PC-9 (cell line): ENCODE data around the gene HYDIN. TPM values are rescaled to one million over a fixed set of nuclear protein-coding genes. Genes with fewer than 3 reads are reported as not detected.
"Not testable (repeated sequence)": the region's sequence is repeated elsewhere in the genome, so short reads cannot be mapped to it uniquely, and the experiment has no call there.

ENCODE experiments used
- BruUV-seq: library from RNA; stranded (reverse); fragments of 400-500 nt; replicated peaks from 2 replicates; lab custom pipeline; 2021; lab: Mats Ljungman, UMichigan
- CTCF ChIA-PET: fragments of 300-600 bp; sonication (Branson Sonifier 250); formaldehyde crosslinking; loops from one replicate; lab custom pipeline; 2022; ENCODE audit warnings: antibody characterized with exemption; lab: Charles Lee
- POLR2A ChIA-PET: fragments of 300-600 bp; sonication (Branson Sonifier 250); formaldehyde crosslinking; loops from one replicate; lab custom pipeline; 2022; ENCODE audit warnings: antibody characterized with exemption; ENCODE audit not compliant: unreplicated experiment; lab: Charles Lee
- DNase-seq, 2 experiments: peaks; one replicate each; pipeline versions ENCODE4 v3.0.0 to v3.0.0-alpha.2; 2015 to 2022; ENCODE audit warnings: mixed read lengths in 1 of 2
- H2AFZ ChIP-seq: fragments of 200-600 bp; sonication (generic); 2 replicates; pipeline ENCODE4 v1.8.1; 2017; ENCODE audit warnings: antibody characterized with exemption
- H3F3A ChIP-seq: fragments of 200-600 bp; sonication (generic); 2 replicates; pipeline ENCODE4 v1.8.1; 2017; ENCODE audit warnings: antibody characterized with exemption, mild to moderate bottlenecking, low read depth; ENCODE audit not compliant: insufficient read depth
- H3K27ac ChIP-seq: fragments of 200-600 bp; sonication (generic); 2 replicates; pipeline ENCODE4 v1.6.1; 2016; ENCODE audit warnings: mixed run types
- H3K27me3 ChIP-seq: fragments of 200-600 bp; sonication (generic); 2 replicates; pipeline ENCODE4 v1.6.1; 2016; ENCODE audit warnings: low read depth, mixed run types; ENCODE audit not compliant: insufficient read depth
- H3K36me3 ChIP-seq: fragments of 200-600 bp; sonication (generic); 2 replicates; pipeline ENCODE4 v1.6.1; 2016; ENCODE audit warnings: low read depth, mixed run types
- H3K4me1 ChIP-seq: fragments of 200-600 bp; sonication (generic); replicated peaks from 2 replicates; pipeline ENCODE4 v1.6.1; 2016; ENCODE audit warnings: mixed run types; ENCODE audit not compliant: insufficient read depth
- H3K4me2 ChIP-seq: fragments of 200-600 bp; sonication (generic); 2 replicates; pipeline ENCODE4 v1.6.1; 2017; ENCODE audit warnings: mixed run types
- H3K4me3 ChIP-seq: fragments of 200-600 bp; sonication (generic); 2 replicates; pipeline ENCODE4 v1.6.1; 2016; ENCODE audit warnings: mixed run types
- H3K79me2 ChIP-seq: fragments of 200-600 bp; sonication (generic); 2 replicates; pipeline ENCODE4 v1.6.1; 2017; ENCODE audit warnings: low read depth, mixed run types
- H3K9me2 ChIP-seq: fragments of 200-600 bp; sonication (generic); 2 replicates; pipeline ENCODE4 v1.8.1; 2017; ENCODE audit warnings: mild to moderate bottlenecking; ENCODE audit not compliant: insufficient read depth
- H3K9me3 ChIP-seq: fragments of 200-600 bp; sonication (generic); 2 replicates; pipeline ENCODE4 v1.8.1; 2016; ENCODE audit warnings: low read depth; ENCODE audit not compliant: insufficient read depth
- H4K20me1 ChIP-seq: fragments of 200-600 bp; sonication (generic); 2 replicates; pipeline ENCODE4 v1.8.1; 2017; ENCODE audit not compliant: insufficient read depth
- CTCF ChIP-seq: fragments of 200-600 bp; sonication (generic); conservative IDR thresholded peaks from 2 replicates; pipeline ENCODE4 v1.6.1; 2017; ENCODE audit warnings: mixed run types, antibody characterized with exemption, mild to moderate bottlenecking, moderate library complexity
- EZH2 ChIP-seq: fragments of 200-600 bp; sonication (generic); IDR thresholded peaks from 2 replicates; pipeline ENCODE4 v1.8.0; 2017; ENCODE audit warnings: antibody characterized with exemption, low read depth
- intact Hi-C: fragments of 100-400 bp; cut with micrococcal nuclease; formaldehyde crosslinking; loops from one replicate; pipeline ENCODE4 v1.10.0; 2022; ENCODE audit not compliant: unreplicated experiment
- total RNA-seq: library from RNA; stranded (reverse); gene quantifications from 2 replicates; pipeline ENCODE4 v1.2.3, GENCODE V29; 2021

Gene HYDIN
- total RNA-seq, 1 experiment from 2014 or later = 31.0 TPM

DNA sequence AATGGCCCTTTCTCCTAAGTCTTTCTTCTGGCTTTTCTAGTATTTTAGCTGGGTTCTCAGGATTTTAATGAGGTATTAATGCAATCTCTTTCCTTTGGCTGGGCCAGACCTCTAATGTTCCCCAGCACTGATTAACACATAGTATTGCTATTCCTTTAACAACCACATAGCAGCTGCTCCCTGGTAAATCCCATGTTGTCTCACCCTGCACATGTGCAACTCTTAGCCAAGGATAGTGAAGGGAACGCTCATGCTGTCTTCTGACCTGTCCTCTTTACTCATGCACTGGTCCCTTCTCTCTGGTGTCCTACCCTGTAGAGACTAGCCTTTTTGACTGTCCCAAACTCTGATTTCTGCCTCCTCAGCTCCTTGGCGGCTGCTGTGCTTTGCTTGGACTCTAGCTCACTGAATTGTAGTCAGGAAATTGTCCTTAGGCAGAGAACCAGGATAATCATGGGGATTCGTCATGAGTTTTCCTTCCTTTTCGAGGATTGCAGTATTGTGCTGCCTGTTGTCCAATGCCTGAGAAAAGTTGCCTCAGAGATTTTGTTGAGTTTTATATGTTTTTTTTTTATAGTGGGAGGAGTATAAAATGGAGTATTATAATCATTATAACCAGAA is 406.9 kb downstream of the HYDIN start:
- intact Hi-C loops, H3F3A ChIP-seq, BruUV-seq, H3K4me1 ChIP-seq, H3K9me3 ChIP-seq, H3K4me3 ChIP-seq, H3K4me2 ChIP-seq, H3K36me3 ChIP-seq, DNase-seq, H2AFZ ChIP-seq, H3K79me2 ChIP-seq, POLR2A ChIA-PET, CTCF ChIA-PET, H4K20me1 ChIP-seq, H3K9me2 ChIP-seq, H3K27me3 ChIP-seq: not testable (repeated sequence)
- H3K27ac ChIP-seq = peak overlapping the region; percentile 49; the same call in 1 of the 2 replicates

- H4K20me1 ChIP-seq, BruUV-seq, H3K9me3 ChIP-seq, CTCF ChIA-PET, H3K79me2 ChIP-seq, DNase-seq, H3K4me1 ChIP-seq, H3K36me3 ChIP-seq, H3K27me3 ChIP-seq, POLR2A ChIA-PET, H2AFZ ChIP-seq, H3F3A ChIP-seq, intact Hi-C loops, H3K9me2 ChIP-seq, H3K4me3 ChIP-seq: not testable (repeated sequence)
- peak overlapping the region; percentile 32 for H3K4me2 ChIP-seq
- peak overlapping the region; percentile 45; the same call in 1 of the 2 replicates for H3K27ac ChIP-seq
These were observed 407.8 kb downstream of the HYDIN start for GRCh38 chr16:70822734-70823133.

DNA sequence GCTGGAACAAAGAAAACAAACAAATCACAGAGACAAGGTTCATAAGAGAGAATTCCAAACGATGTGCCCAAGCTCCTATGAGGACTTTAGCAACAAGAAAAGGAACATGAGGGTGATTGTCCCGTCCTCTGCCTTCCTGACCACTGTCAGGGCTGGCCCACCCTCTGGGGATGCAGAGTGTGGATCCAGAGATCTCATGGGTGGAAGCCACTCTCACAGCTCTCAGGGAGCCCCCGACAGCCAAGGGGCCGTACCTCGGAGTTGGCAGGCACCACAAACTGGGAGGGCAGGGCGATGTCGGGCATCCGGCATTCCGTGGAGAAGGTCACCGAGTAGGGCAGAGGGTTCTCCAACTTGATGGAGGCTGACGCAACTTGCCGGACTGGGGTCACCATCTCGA is 412.4 kb downstream of the HYDIN start:
- DNase-seq, H3K4me2 ChIP-seq, H3K79me2 ChIP-seq, H3K4me1 ChIP-seq, H3K27me3 ChIP-seq, H3K9me2 ChIP-seq, H3K4me3 ChIP-seq, CTCF ChIA-PET, intact Hi-C loops, H2AFZ ChIP-seq, BruUV-seq, H4K20me1 ChIP-seq, H3K9me3 ChIP-seq, POLR2A ChIA-PET, H3K27ac ChIP-seq, H3F3A ChIP-seq, H3K36me3 ChIP-seq: not testable (repeated sequence)

DNA sequence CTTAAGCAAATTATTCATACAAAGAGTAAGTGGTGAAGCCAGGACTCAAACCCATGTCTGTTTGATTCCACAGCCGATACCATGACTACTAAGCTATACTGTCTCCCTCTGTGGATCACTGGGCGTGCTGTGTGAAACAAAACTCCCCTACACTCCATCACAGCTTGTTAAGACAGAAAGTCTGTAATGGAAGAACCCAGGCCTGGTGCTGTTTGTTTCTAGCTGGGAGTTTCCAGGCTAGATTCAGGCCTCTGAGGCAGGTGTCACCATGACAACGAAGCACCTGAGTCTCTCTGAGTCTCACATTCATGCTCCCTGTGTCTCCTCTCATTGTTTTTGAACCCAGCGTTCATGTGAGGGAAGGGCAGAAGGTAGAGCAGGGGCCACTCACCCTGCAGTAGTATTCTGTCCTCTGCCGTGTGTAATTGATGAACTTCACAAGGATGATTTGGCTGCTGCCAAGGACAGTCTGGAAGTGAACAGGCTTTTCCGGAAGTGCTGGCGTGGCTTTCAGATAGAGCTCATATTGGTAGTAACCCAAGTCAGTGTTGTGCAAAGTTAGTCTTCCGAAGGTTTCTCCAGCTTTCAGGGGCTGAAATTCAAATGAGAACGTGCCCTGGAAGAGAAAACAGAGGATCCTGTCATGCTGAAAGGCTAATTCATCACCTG is 421.0 kb downstream of the HYDIN start:
- no peaks in the 10 kb centered on the region for H3K9me2 ChIP-seq
- no peak overlapping the region for H3K4me3 ChIP-seq
- no peaks in the 10 kb centered on the region for H3K36me3 ChIP-seq
- H3K27ac ChIP-seq = no peak overlapping the region
- no peak overlapping the region for H2AFZ ChIP-seq
- no peaks in the 10 kb centered on the region for H3K27me3 ChIP-seq
- no peak overlapping the region for H3K4me2 ChIP-seq
- no peak for DNase-seq
- H3K79me2 ChIP-seq = no peaks in the 10 kb centered on the region
- H3K4me1 ChIP-seq = no peaks in the 10 kb centered on the region
- no TSS peak for BruUV-seq
- no peaks in the 10 kb centered on the region for H4K20me1 ChIP-seq
- no peaks in the 10 kb centered on the region for H3F3A ChIP-seq
- intact Hi-C loops = no loop called here
- TF ChIP-seq EZH2 (no peak), CTCF (no peak)
- H3K9me3 ChIP-seq = no peaks in the 10 kb centered on the region
- ChIA-PET CTCF (no interaction called here), POLR2A (interaction anchor here (0.6 kb wide), 1 partner anchor 32 kb away, joined by 4 read pairs; no protein-coding TSS in a partner anchor)
